Cardiac fibroblast (primary cell): ENCODE results near the gene TSPAN9.

Experiments
- DNase-seq, 2 donors: peaks; one replicate each; pipeline versions ENCODE4 v3.0.0 to v3.0.0-alpha.2; 2010; ENCODE audit warnings: low read depth in 2 of 2
- H3K4me3 ChIP-seq, 2 donors: replicated peaks in 1 of 2; 1 replicate in 1 of 2; 2 replicates in 1 of 2; pipeline ENCODE4 v1.5.1; 2011; ENCODE audit warnings: low read depth in 2 of 2, low read length in 2 of 2, mild to moderate bottlenecking in 2 of 2, moderate library complexity in 1 of 2
- CTCF ChIP-seq: IDR thresholded peaks from one replicate; pipeline ENCODE4 v1.5.1; 2011; ENCODE audit warnings: low read depth, mild to moderate bottlenecking, low read length, inconsistent platforms

The TSPAN9 gene

GRCh38 chr12:3317841-3318501 is 240.8 kb downstream of the TSPAN9 start:
- DNase-seq: no peak
- no peak for TF ChIP-seq CTCF

GRCh38 chr12:3319723-3320492 is 242.7 kb downstream of the TSPAN9 start:
- no peak for DNase-seq
- no peak for TF ChIP-seq CTCF

More at GRCh38 chr12:3317841-3318501, 240.8 kb downstream of the TSPAN9 start:
- no peak overlapping the region for H3K4me3 ChIP-seq

GRCh38 chr12:3320881-3321509 is 243.8 kb downstream of the TSPAN9 start:
- TF ChIP-seq CTCF: no peak
- no peak overlapping the region for H3K4me3 ChIP-seq

More at GRCh38 chr12:3319723-3320492, 242.7 kb downstream of the TSPAN9 start:
- no peak overlapping the region for H3K4me3 ChIP-seq

GRCh38 chr12:3321881-3322280 is 244.7 kb downstream of the TSPAN9 start:
- no peak for DNase-seq

More at GRCh38 chr12:3320881-3321509, 243.8 kb downstream of the TSPAN9 start:
- no peak for DNase-seq

GRCh38 chr12:3323002-3323685 is 246.0 kb downstream of the TSPAN9 start:
- no peak for TF ChIP-seq CTCF
- DNase-seq: no peak

More at GRCh38 chr12:3321881-3322280, 244.7 kb downstream of the TSPAN9 start:
- no peak overlapping the region for H3K4me3 ChIP-seq
- TF ChIP-seq CTCF: no peak

GRCh38 chr12:3325736-3326135 is 248.6 kb downstream of the TSPAN9 start:
- DNase-seq: no peak
- TF ChIP-seq CTCF: no peak

More at GRCh38 chr12:3323002-3323685, 246.0 kb downstream of the TSPAN9 start:
- H3K4me3 ChIP-seq: no peak overlapping the region

More at GRCh38 chr12:3325736-3326135, 248.6 kb downstream of the TSPAN9 start:
- H3K4me3 ChIP-seq: no peak overlapping the region
